PFSK-1 (cell line): Measurements from ENCODE around the gene PMM1.

ENCODE experiments used
- FOXP2 ChIP-seq: optimal IDR thresholded peaks from 2 replicates; pipeline ENCODE3; 2011; ENCODE audit warnings: borderline replicate concordance, control low read depth, inconsistent platforms; ENCODE audit not compliant: insufficient read depth; ENCODE audit errors: extremely low read length, extremely low read depth
- POLR2AphosphoS5 ChIP-seq: IDR thresholded peaks from 2 replicates; pipeline ENCODE4 v1.6.1; 2012; ENCODE audit warnings: low read depth, mild to moderate bottlenecking, control low read depth, low read length, moderate library complexity
- REST ChIP-seq, 2 experiments: IDR thresholded peaks; 2 replicates each; pipeline versions ENCODE4 v1.6.1 to v1.8.0; 2011 to 2012; ENCODE audit warnings: low read depth in 2 of 2, low read length in 2 of 2, control low read depth in 1 of 2, inconsistent platforms in 1 of 2, mild to moderate bottlenecking in 1 of 2, moderate library complexity in 1 of 2; ENCODE audit not compliant: insufficient read depth in 1 of 2
- SIN3A ChIP-seq: IDR thresholded peaks from 2 replicates; pipeline ENCODE4 v1.6.1; 2012; ENCODE audit warnings: mild to moderate bottlenecking, low read length, moderate library complexity, borderline replicate concordance; ENCODE audit not compliant: insufficient read depth
- TAF1 ChIP-seq: IDR thresholded peaks from 2 replicates; pipeline ENCODE4 v1.6.1; 2012; ENCODE audit warnings: low read length, control low read depth, borderline replicate concordance; ENCODE audit not compliant: insufficient read depth

The PMM1 gene

GRCh38 chr22:41544671-41545476 is 44.8 kb downstream of the PMM1 start:
- TF ChIP-seq TAF1 (0 out of 2 replicates have a peak, but pooled peaks have one; percentile 43), POLR2AphosphoS5 (no peak), SIN3A (0 out of 2 replicates have a peak, but pooled peaks have one; percentile 31), REST (IDR thresholded peaks at IDR 0.05; ENCODE audit: insufficient read depth in 1 of 2, low read depth in 2 of 2, low read length in 2 of 2) (no peak), FOXP2 (no peak)

- TF ChIP-seq REST (IDR thresholded peaks at IDR 0.05; ENCODE audit: insufficient read depth in 1 of 2, low read depth in 2 of 2, low read length in 2 of 2): no peak
- TF ChIP-seq TAF1: no peak
- TF ChIP-seq SIN3A: 0 out of 2 replicates have a peak, but pooled peaks have one; percentile 47
- peak; percentile 50 for TF ChIP-seq FOXP2
- peak; percentile 27; the same call in 1 of the 2 replicates for TF ChIP-seq POLR2AphosphoS5
These were observed 45.6 kb downstream of the PMM1 start, which contains the start of gene POLR3H for GRCh38 chr22:41543854-41544670. POLR3H (minus strand) TSS chr22:41544470; CDS start chr22:41544101, 369 bp downstream.

- TF ChIP-seq SIN3A: no peak
- TF ChIP-seq POLR2AphosphoS5: no peak
- TF ChIP-seq REST (IDR thresholded peaks at IDR 0.05; ENCODE audit: insufficient read depth in 1 of 2, low read depth in 2 of 2, low read length in 2 of 2): no peak
- TF ChIP-seq FOXP2: no peak
- TF ChIP-seq TAF1: no peak
These were observed 47.4 kb downstream of the PMM1 start for GRCh38 chr22:41542224-41542623.

DNA sequence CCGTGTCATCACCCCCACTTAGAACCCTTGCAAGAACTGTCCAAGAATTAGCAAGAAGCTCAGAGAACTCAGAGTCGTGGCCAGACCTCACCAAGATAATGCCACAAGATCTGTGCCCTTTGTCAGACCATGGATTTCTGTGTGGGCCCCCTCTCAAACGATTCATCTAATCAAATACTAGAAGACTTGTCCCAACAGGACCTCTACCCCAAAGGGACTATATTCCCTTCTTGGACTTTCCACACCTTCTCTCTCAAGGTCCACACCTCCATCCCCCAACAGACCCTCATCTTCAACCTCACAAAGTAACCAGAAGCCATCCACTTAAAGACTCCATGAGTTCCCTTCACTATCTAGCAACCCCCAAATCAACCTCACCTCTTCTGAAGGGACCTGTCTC is 48.2 kb downstream of the PMM1 start:
- no peak for TF ChIP-seq FOXP2
- no peak for TF ChIP-seq REST (IDR thresholded peaks at IDR 0.05; ENCODE audit: insufficient read depth in 1 of 2, low read depth in 2 of 2, low read length in 2 of 2)
- no peak for TF ChIP-seq TAF1
- TF ChIP-seq SIN3A: no peak
